Activated gamma-delta T cell treated with anti-CD3 and anti-CD28 coated beads, Interleukin-2, amount 50 U/mL, for 16 hours (primary cell): Measurements from ENCODE around the gene ATXN1.

ENCODE experiments used
- DNase-seq: peaks from one replicate; pipeline ENCODE4 v3.0.0-alpha.2; 2020; ENCODE audit warnings: low read depth

Gene ATXN1

GRCh38 chr6:16533721-16534136 lies 227.5 kb downstream of the ATXN1 start:
- no peak for DNase-seq

- DNase-seq, result no peak
These were observed 228.1 kb downstream of the ATXN1 start for GRCh38 chr6:16533210-16533609.

- no peak for DNase-seq
These were observed 233.6 kb downstream of the ATXN1 start for GRCh38 chr6:16527691-16528090.

- no peak for DNase-seq
These were observed 236.9 kb downstream of the ATXN1 start for GRCh38 chr6:16524380-16524707.

- no peak for DNase-seq
These were observed 237.5 kb downstream of the ATXN1 start for GRCh38 chr6:16523606-16524379.

- DNase-seq, result no peak
These were observed 238.3 kb downstream of the ATXN1 start for GRCh38 chr6:16522937-16523336.

GRCh38 chr6:16521528-16521927 lies 239.7 kb downstream of the ATXN1 start:
- DNase-seq, result no peak

GRCh38 chr6:16519265-16520242 lies 241.7 kb downstream of the ATXN1 start:
- DNase-seq, result no peak

- no peak for DNase-seq
These were observed 243.0 kb downstream of the ATXN1 start for GRCh38 chr6:16518265-16518664.

GRCh38 chr6:16514249-16514648 lies 247.0 kb downstream of the ATXN1 start:
- DNase-seq, result no peak

- no peak for DNase-seq
These were observed 248.5 kb downstream of the ATXN1 start for GRCh38 chr6:16512544-16513290.

- DNase-seq, result no peak
These were observed 249.4 kb downstream of the ATXN1 start for GRCh38 chr6:16511723-16512489.

GRCh38 chr6:16511040-16511660 lies 250.1 kb downstream of the ATXN1 start:
- DNase-seq, result no peak

GRCh38 chr6:16510245-16510644 lies 251.0 kb downstream of the ATXN1 start:
- no peak for DNase-seq

GRCh38 chr6:16508959-16509358 lies 252.3 kb downstream of the ATXN1 start:
- DNase-seq, result no peak

- no peak for DNase-seq
These were observed 255.4 kb downstream of the ATXN1 start for GRCh38 chr6:16505711-16506357.

- DNase-seq, result no peak
These were observed 256.7 kb downstream of the ATXN1 start for GRCh38 chr6:16504609-16505008.

GRCh38 chr6:16503970-16504415 lies 257.3 kb downstream of the ATXN1 start:
- no peak for DNase-seq

GRCh38 chr6:16503241-16503775 lies 258.0 kb downstream of the ATXN1 start:
- DNase-seq, result no peak

GRCh38 chr6:16498957-16499356 lies 262.3 kb downstream of the ATXN1 start:
- no peak for DNase-seq
